Tibial nerve (tissue), 4 donors: ENCODE results near the gene STIM1.

ENCODE experiments used
- CTCF ChIP-seq, 5 experiments: fragments of 200-600 bp in 3 of 5; fragments of 450-650 bp in 2 of 5; sonication (generic) in 3 of 5; IDR thresholded peaks; one replicate each; pipeline ENCODE4 v1.5.1; 2016 to 2019; ENCODE audit warnings: antibody characterized with exemption in 5 of 5, mild to moderate bottlenecking in 3 of 5, moderate library complexity in 2 of 5
- EP300 ChIP-seq, 2 donors: sonication (generic); formaldehyde crosslinking; IDR thresholded peaks; one replicate each; pipeline ENCODE4 v1.6.1; 2017; ENCODE audit warnings: antibody characterized with exemption in 2 of 2, mild to moderate bottlenecking in 1 of 2
- POLR2A ChIP-seq, 2 donors: fragments of 450-650 bp; IDR thresholded peaks; one replicate each; pipeline ENCODE4 v1.6.1; 2017; ENCODE audit warnings: antibody characterized with exemption in 2 of 2, mild to moderate bottlenecking in 2 of 2, moderate library complexity in 2 of 2

- TF ChIP-seq CTCF (IDR thresholded peaks at IDR 0.05) (no peak), EP300 (IDR thresholded peaks at IDR 0.05) (no peak), POLR2A (IDR thresholded peaks at IDR 0.05) (no peak)
Measured at GRCh38 chr11:3830088-3830487, 25.4 kb upstream of the STIM1 start.
